ENCODE measurements around the gene AKR1C4. TPM values are rescaled to one million over a fixed set of nuclear protein-coding genes. Genes with fewer than 3 reads are reported as not detected.

AKR1C4 gene
- total RNA-seq, 4 donors from 2014 or later: not detected

DNA sequence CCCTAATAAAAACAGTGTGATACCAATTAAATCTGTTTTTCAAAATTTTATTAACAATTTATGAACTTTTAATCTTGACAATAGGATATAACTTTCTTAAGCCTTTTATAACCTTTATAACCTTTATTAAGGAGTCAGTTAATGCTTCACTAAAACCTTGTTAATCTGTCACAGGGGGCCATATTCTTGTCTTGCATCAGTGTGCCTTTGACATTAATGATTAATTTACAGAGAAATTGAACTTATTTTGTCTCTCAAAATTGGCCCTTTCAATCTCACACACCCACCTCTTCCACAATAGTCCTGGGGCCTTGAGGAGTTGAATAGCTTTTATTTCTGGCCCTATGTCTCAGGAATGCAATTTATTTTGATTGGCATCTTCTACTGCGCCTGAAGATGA is 68.5 kb downstream of the AKR1C4 start:
- intact Hi-C loops (cut with DNase I; ENCODE audit: low total_unique reads): no loop called here
- H3K4me1 ChIP-seq: no peaks in the 10 kb centered on the region
- no peak for TF ChIP-seq POLR2A (IDR thresholded peaks at IDR 0.05)
- TF ChIP-seq, protein P1, sequence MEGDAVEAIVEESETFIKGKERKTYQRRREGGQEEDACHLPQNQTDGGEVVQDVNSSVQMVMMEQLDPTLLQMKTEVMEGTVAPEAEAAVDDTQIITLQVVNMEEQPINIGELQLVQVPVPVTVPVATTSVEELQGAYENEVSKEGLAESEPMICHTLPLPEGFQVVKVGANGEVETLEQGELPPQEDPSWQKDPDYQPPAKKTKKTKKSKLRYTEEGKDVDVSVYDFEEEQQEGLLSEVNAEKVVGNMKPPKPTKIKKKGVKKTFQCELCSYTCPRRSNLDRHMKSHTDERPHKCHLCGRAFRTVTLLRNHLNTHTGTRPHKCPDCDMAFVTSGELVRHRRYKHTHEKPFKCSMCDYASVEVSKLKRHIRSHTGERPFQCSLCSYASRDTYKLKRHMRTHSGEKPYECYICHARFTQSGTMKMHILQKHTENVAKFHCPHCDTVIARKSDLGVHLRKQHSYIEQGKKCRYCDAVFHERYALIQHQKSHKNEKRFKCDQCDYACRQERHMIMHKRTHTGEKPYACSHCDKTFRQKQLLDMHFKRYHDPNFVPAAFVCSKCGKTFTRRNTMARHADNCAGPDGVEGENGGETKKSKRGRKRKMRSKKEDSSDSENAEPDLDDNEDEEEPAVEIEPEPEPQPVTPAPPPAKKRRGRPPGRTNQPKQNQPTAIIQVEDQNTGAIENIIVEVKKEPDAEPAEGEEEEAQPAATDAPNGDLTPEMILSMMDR (IDR thresholded peaks at IDR 0.05): no peak

GRCh38 chr10:5266351-5266750 is 69.7 kb downstream of the AKR1C4 start:
- no peak overlapping the region for H3K4me3 ChIP-seq
- no peak for DNase-seq
- intact Hi-C loops (cut with DNase I; ENCODE audit: low total_unique reads): no loop called here
- H3K9me3 ChIP-seq: peaks cover 0 to 2% of the 10 kb centered on the region in 2 donors
- TF ChIP-seq, protein P1 (IDR thresholded peaks at IDR 0.05): no peak
- no peak for TF ChIP-seq POLR2A (IDR thresholded peaks at IDR 0.05)
- no peaks in the 10 kb centered on the region for H3K36me3 ChIP-seq
- no peaks in the 10 kb centered on the region for H3K4me1 ChIP-seq
- H3K27me3 ChIP-seq: no peaks in the 10 kb centered on the region
- no peak overlapping the region for H3K27ac ChIP-seq

More for the DNA sequence above, 68.5 kb downstream of the AKR1C4 start:
- peaks cover 0 to 2% of the 10 kb centered on the region in 2 donors for H3K9me3 ChIP-seq
- H3K27ac ChIP-seq: no peak overlapping the region
- H3K36me3 ChIP-seq: no peaks in the 10 kb centered on the region
- H3K27me3 ChIP-seq: no peaks in the 10 kb centered on the region
- no peak overlapping the region for H3K4me3 ChIP-seq
- DNase-seq: no peak

GRCh38 chr10:5266804-5267203 is 70.2 kb downstream of the AKR1C4 start:
- intact Hi-C loops (cut with DNase I; ENCODE audit: low total_unique reads): no loop called here
- Histone ChIP-seq H3K36me3 (no peaks in the 10 kb centered on the region), H3K9me3 (peaks cover 0 to 2% of the 10 kb centered on the region in 2 donors), H3K27ac (no peak overlapping the region), H3K27me3 (no peaks in the 10 kb centered on the region), H3K4me3 (no peak overlapping the region), H3K4me1 (no peaks in the 10 kb centered on the region)
- TF ChIP-seq POLR2A (IDR thresholded peaks at IDR 0.05): no peak
- TF ChIP-seq, protein P1 (IDR thresholded peaks at IDR 0.05): no peak
- DNase-seq: no peak

DNA sequence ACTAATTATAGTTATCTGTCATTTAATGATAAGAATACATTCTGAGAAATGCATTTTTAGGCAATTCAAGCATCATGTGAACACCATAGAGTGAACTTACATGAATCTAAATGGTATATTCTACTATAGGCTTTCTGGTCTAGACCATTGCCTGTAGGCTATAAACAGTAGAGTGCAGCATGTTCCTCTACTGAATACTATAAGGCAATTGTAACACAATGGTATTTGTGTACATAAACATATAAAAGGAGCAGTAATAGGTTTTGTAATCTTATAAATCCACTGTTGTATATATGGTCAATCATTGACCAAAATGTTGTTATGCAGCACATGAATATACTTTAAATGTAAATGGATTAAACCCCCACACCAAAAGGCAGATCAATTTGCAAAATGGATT is 71.6 kb downstream of the AKR1C4 start:
- H3K9me3 ChIP-seq: peaks cover 0 to 2% of the 10 kb centered on the region in 2 donors
- H3K27me3 ChIP-seq: no peaks in the 10 kb centered on the region
- intact Hi-C loops (cut with DNase I; ENCODE audit: low total_unique reads): no loop called here
- DNase-seq: no peak
- TF ChIP-seq POLR2A (IDR thresholded peaks at IDR 0.05): no peak
- TF ChIP-seq, protein P1 (IDR thresholded peaks at IDR 0.05): no peak
- H3K4me1 ChIP-seq: no peaks in the 10 kb centered on the region
- no peak overlapping the region for H3K27ac ChIP-seq
- H3K36me3 ChIP-seq: no peaks in the 10 kb centered on the region
- no peak overlapping the region for H3K4me3 ChIP-seq

Other genes with a start within 250 kb of the AKR1C4 start
- 10 to 100 TPM in 2 of 4 donors, 1 to 10 TPM in 2; 6.3 to 60.9 (median 21.5) TPM for gene AKR1C1, start 233.4 kb upstream of the AKR1C4 start, total RNA-seq
- 1 to 10 TPM; 1.0 to 5.4 (median 4.4) TPM for gene AKR1C2, start 193.0 kb upstream of the AKR1C4 start, total RNA-seq
- 10 to 100 TPM in 2 of 4 donors, 1 to 10 TPM in 2; 6.0 to 35.6 (median 16.7) TPM for gene AKR1C3, start 102.4 kb upstream of the AKR1C4 start, total RNA-seq
- gene AKR1C8, start 11.7 kb upstream of the AKR1C4 start, total RNA-seq: not detected
- not detected for gene UCN3, start 168.1 kb downstream of the AKR1C4 start, total RNA-seq
- gene TUBAL3, start 208.0 kb downstream of the AKR1C4 start, total RNA-seq: not detected
- 100 to 1,000 TPM in 2 of 4 donors, 10 to 100 TPM in 2; 21.0 to 126 (median 87.0) TPM for gene NET1, start 215.7 kb downstream of the AKR1C4 start, total RNA-seq